ENCODE results near the gene RASSF5. TPM values are rescaled to one million over a fixed set of nuclear protein-coding genes. Genes with fewer than 3 reads are reported as not detected.

The RASSF5 gene
- total and polyA plus RNA-seq, 2 donors from 2014 or later = 2.4 to 18.8 TPM

DNA sequence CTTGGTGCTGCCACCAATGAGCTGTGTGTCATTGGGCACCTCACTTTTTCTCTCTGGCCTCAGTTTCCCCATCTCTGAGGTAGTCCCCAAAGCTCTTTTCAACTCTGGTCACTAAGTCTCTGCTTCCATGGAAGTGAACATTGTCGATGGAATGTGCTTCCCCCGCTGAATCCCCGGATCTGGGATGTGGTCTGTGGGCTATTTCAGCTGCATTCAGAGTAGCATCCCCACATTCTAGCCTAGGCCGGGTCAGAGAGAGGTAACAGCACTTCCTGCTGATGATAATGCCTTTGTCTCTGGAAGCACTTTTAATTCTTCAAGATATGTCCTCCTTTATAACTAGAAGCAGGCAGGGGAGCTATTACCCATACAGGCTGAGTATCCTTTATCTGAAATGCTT lies 29.8 kb downstream of the RASSF5 start:
- no peak overlapping the region for H3K27ac ChIP-seq (ENCODE audit: low read depth in 2 of 2, low read length in 2 of 2)
- no peak overlapping the region for H3K9ac ChIP-seq (ENCODE audit: low read length in 3 of 3)
- H3K36me3 ChIP-seq (ENCODE audit: control insufficient read depth in 2 of 3, insufficient read depth in 3 of 3, low read length in 3 of 3) = no peaks in the 10 kb centered on the region
- no peak overlapping the region for H3K4me3 ChIP-seq (ENCODE audit: low read length in 3 of 3)
- intact Hi-C loops (cut with DNase I) = no loop called here
- no peaks in the 10 kb centered on the region for H3K9me3 ChIP-seq (ENCODE audit: control insufficient read depth in 2 of 3, insufficient read depth in 1 of 3, low read length in 3 of 3)
- FAIRE-seq = no peak
- H3K4me1 ChIP-seq (ENCODE audit: control insufficient read depth in 2 of 3, insufficient read depth in 2 of 3, low read depth in 1 of 3, low read length in 3 of 3) = peaks cover 0 to 4% (median 0%) of the 10 kb centered on the region in 3 donors
- TF ChIP-seq, protein P1, sequence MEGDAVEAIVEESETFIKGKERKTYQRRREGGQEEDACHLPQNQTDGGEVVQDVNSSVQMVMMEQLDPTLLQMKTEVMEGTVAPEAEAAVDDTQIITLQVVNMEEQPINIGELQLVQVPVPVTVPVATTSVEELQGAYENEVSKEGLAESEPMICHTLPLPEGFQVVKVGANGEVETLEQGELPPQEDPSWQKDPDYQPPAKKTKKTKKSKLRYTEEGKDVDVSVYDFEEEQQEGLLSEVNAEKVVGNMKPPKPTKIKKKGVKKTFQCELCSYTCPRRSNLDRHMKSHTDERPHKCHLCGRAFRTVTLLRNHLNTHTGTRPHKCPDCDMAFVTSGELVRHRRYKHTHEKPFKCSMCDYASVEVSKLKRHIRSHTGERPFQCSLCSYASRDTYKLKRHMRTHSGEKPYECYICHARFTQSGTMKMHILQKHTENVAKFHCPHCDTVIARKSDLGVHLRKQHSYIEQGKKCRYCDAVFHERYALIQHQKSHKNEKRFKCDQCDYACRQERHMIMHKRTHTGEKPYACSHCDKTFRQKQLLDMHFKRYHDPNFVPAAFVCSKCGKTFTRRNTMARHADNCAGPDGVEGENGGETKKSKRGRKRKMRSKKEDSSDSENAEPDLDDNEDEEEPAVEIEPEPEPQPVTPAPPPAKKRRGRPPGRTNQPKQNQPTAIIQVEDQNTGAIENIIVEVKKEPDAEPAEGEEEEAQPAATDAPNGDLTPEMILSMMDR (IDR thresholded peaks at IDR 0.05; ENCODE audit: borderline replicate concordance, extremely low read depth, insufficient read depth) = no peak
- no peaks in the 10 kb centered on the region for H3K27me3 ChIP-seq (ENCODE audit: control insufficient read depth, insufficient read depth, low read length)
- DNase-seq = no peak

DNA sequence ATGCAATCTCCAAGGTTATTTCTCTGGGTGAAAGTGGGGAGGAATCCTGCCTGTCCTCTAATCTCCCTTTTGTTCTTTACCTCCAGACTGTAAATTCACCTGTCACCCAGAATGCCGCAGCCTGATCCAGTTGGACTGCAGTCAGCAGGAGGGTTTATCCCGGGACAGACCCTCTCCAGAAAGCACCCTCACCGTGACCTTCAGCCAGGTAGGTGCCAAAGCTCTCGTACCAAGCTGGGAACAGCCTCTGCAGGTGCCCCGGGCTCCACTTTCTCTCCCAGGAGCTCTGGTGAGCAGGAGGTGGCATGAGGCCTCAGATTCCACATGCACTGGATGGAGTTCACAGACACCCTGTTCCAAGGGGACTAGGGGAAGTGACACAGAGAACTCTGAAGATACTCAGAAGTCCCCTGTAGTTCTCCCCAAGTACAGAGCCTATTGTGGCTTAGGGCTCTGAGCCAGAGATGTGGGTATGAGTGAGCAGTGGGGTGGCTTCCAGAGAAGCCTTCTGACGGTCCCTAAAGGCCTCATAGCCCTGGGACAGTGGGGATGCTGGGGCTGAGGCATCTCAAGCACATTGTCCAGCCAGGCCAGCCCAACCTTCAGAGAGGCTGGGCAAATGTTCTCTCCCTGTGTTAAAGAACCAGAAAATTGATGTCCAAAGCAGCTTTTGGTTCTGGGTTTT lies 30.9 kb downstream of the RASSF5 start:
- intact Hi-C loops (cut with DNase I) = no loop called here
- H3K36me3 ChIP-seq (ENCODE audit: control insufficient read depth in 2 of 3, insufficient read depth in 3 of 3, low read length in 3 of 3) = no peaks in the 10 kb centered on the region
- no peak overlapping the region for H3K9ac ChIP-seq (ENCODE audit: low read length in 3 of 3)
- H3K4me3 ChIP-seq (ENCODE audit: low read length in 3 of 3) = no peak overlapping the region
- TF ChIP-seq, protein P1 (IDR thresholded peaks at IDR 0.05; ENCODE audit: borderline replicate concordance, extremely low read depth, insufficient read depth) = no peak
- H3K4me1 ChIP-seq (ENCODE audit: control insufficient read depth in 2 of 3, insufficient read depth in 2 of 3, low read depth in 1 of 3, low read length in 3 of 3) = peaks cover 0 to 4% (median 0%) of the 10 kb centered on the region in 3 donors
- DNase-seq = no peak
- no peak overlapping the region for H3K27ac ChIP-seq (ENCODE audit: low read depth in 2 of 2, low read length in 2 of 2)
- FAIRE-seq = no peak
- H3K9me3 ChIP-seq (ENCODE audit: control insufficient read depth in 2 of 3, insufficient read depth in 1 of 3, low read length in 3 of 3) = no peaks in the 10 kb centered on the region
- no peaks in the 10 kb centered on the region for H3K27me3 ChIP-seq (ENCODE audit: control insufficient read depth, insufficient read depth, low read length)

DNA sequence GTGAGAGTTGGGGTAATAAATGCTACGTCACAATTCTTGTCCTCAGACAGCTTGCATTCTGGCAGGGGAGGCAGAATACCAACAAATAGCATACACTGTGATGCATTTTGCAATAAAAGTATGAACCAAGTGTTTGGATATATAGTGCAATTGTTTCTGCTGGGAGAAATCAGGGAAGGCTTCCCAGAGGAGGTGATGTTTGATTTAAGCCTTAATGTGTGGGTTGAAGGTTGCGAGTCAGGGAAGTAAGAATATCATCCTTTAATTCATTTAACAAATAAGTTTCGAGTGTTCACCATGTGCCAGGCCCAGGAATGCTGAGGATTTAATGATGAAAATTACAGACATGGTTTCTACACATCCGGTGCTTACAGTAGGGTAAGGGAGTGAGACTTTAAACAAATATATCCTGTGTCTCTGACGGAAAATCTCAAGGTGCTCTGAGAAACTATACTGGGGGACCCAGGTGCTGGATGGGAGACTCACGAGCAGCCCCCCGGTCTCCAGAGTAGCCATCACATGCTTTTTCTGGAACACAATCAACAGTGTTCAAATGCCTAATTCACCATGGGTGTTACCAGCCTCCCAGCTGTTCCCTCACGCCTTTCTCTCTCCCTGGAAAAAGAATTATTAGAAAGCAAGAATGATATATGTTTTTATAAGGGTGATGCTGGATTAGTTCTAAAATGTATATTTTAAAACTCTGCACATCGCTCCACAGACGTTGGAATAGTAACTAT lies 31.7 kb downstream of the RASSF5 start:
- H3K27ac ChIP-seq (ENCODE audit: low read depth in 2 of 2, low read length in 2 of 2) = no peak overlapping the region

More for the DNA sequence above, 31.7 kb downstream of the RASSF5 start:
- H3K4me3 ChIP-seq (ENCODE audit: low read length in 3 of 3) = no peak overlapping the region
- H3K36me3 ChIP-seq (ENCODE audit: control insufficient read depth in 2 of 3, insufficient read depth in 3 of 3, low read length in 3 of 3) = no peaks in the 10 kb centered on the region
- peaks cover 0 to 4% (median 0%) of the 10 kb centered on the region in 3 donors for H3K4me1 ChIP-seq (ENCODE audit: control insufficient read depth in 2 of 3, insufficient read depth in 2 of 3, low read depth in 1 of 3, low read length in 3 of 3)
- intact Hi-C loops (cut with DNase I) = no loop called here
- TF ChIP-seq, protein P1 (IDR thresholded peaks at IDR 0.05; ENCODE audit: borderline replicate concordance, extremely low read depth, insufficient read depth) = no peak
- no peak overlapping the region for H3K9ac ChIP-seq (ENCODE audit: low read length in 3 of 3)
- DNase-seq (no peak), FAIRE-seq (no peak)
- no peaks in the 10 kb centered on the region for H3K9me3 ChIP-seq (ENCODE audit: control insufficient read depth in 2 of 3, insufficient read depth in 1 of 3, low read length in 3 of 3)
- no peaks in the 10 kb centered on the region for H3K27me3 ChIP-seq (ENCODE audit: control insufficient read depth, insufficient read depth, low read length)

Measured in kidney (tissue), 14 donors.